Activated T-cell treated with anti-CD3 and anti-CD28 coated beads, Interleukin-2, amount 50 U/mL, for 24 hours (primary cell): ENCODE data around the gene RBSN.

Experiments
- DNase-seq: peaks from one replicate; pipeline ENCODE4 v3.0.0-alpha.2; 2020
- H3K27ac Mint-ChIP-seq: 2 replicates; pipeline ENCODE4 v1.8.0; 2020; ENCODE audit warnings: mild to moderate bottlenecking, mixed read lengths
- H3K27me3 Mint-ChIP-seq: 2 replicates; pipeline ENCODE4 v1.8.0; 2020; ENCODE audit warnings: mixed read lengths
- H3K36me3 Mint-ChIP-seq: 2 replicates; pipeline ENCODE4 v1.8.0; 2020; ENCODE audit warnings: low read depth, mixed read lengths
- H3K4me1 Mint-ChIP-seq: 2 replicates; pipeline ENCODE4 v1.8.0; 2020; ENCODE audit warnings: low read depth, mixed read lengths
- H3K4me3 Mint-ChIP-seq: 2 replicates; pipeline ENCODE4 v1.8.0; 2020; ENCODE audit warnings: mild to moderate bottlenecking, moderate library complexity, mixed read lengths
- H3K9me3 Mint-ChIP-seq: 2 replicates; pipeline ENCODE4 v1.8.0; 2020; ENCODE audit warnings: mixed read lengths

The RBSN gene

GRCh38 chr3:15083252-15083651 lies 15.7 kb downstream of the RBSN start:
- Mint-ChIP-seq H3K27ac (no peak overlapping the region), H3K36me3 (peaks cover 91% of the 10 kb centered on the region), H3K4me3 (no peak overlapping the region), H3K9me3 (no peaks in the 10 kb centered on the region), H3K27me3 (no peaks in the 10 kb centered on the region), H3K4me1 (peaks cover 3% of the 10 kb centered on the region)
- DNase-seq = no peak

DNA sequence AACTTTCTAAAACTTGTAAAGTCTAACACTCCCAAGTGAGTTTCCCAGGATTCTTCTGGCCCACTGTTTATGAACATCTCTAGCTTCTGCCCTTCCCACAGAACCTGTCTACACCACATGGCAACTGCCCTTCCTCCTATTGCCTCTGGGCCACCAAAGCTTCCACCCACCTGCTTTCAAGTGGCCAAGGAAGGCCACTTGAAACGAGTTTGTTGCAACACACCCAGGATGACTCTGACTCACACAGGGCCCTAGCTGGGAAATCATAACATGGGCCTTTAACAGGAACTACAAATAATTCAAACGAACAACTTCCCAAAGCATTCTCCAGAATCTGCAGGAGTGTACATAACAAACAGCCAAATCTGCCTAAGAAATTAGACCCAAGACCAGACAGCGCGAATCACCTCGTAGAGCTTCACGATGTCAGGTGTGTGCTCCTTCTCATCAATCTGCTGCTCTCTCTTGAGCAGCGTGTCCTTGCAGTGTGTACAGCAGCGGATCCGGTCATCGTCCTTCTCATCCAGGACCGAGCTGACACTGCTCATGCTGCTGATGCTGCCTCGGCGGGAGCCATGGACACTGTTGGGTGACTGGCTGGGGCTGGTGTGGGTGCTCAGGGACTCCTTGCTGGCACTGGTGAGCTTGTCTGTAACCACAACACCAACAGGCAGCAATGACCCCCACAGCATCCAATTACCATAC lies 16.8 kb downstream of the RBSN start:
- Mint-ChIP-seq H3K4me3 (no peak overlapping the region), H3K4me1 (peaks cover 3% of the 10 kb centered on the region), H3K36me3 (peaks cover 94% of the 10 kb centered on the region), H3K27me3 (no peaks in the 10 kb centered on the region), H3K9me3 (no peaks in the 10 kb centered on the region), H3K27ac (peak overlapping the region; percentile 37)
- no peak for DNase-seq

- Mint-ChIP-seq H3K4me1 (peaks cover 3% of the 10 kb centered on the region), H3K27me3 (no peaks in the 10 kb centered on the region), H3K36me3 (peaks cover 94% of the 10 kb centered on the region)
Observed at GRCh38 chr3:15079091-15079490, 19.9 kb downstream of the RBSN start.

GRCh38 chr3:15074500-15074899 lies 24.4 kb downstream of the RBSN start:
- no peaks in the 10 kb centered on the region for H3K27me3 Mint-ChIP-seq
- H3K36me3 Mint-ChIP-seq = peaks cover 84% of the 10 kb centered on the region
- H3K27ac Mint-ChIP-seq = no peak overlapping the region
- H3K4me3 Mint-ChIP-seq = no peak overlapping the region
- no peaks in the 10 kb centered on the region for H3K9me3 Mint-ChIP-seq
- DNase-seq = no peak
- peaks cover 5% of the 10 kb centered on the region for H3K4me1 Mint-ChIP-seq

More at GRCh38 chr3:15079091-15079490, 19.9 kb downstream of the RBSN start:
- H3K4me3 Mint-ChIP-seq = no peak overlapping the region
- H3K27ac Mint-ChIP-seq = no peak overlapping the region
- no peaks in the 10 kb centered on the region for H3K9me3 Mint-ChIP-seq
- DNase-seq = no peak

- Mint-ChIP-seq H3K27me3 (no peaks in the 10 kb centered on the region), H3K36me3 (peaks cover 59% of the 10 kb centered on the region), H3K9me3 (no peaks in the 10 kb centered on the region), H3K4me1 (peaks cover 5% of the 10 kb centered on the region), H3K4me3 (no peak overlapping the region), H3K27ac (no peak overlapping the region)
- DNase-seq = no peak
Observed at GRCh38 chr3:15071699-15072098, 27.2 kb downstream of the RBSN start.

DNA sequence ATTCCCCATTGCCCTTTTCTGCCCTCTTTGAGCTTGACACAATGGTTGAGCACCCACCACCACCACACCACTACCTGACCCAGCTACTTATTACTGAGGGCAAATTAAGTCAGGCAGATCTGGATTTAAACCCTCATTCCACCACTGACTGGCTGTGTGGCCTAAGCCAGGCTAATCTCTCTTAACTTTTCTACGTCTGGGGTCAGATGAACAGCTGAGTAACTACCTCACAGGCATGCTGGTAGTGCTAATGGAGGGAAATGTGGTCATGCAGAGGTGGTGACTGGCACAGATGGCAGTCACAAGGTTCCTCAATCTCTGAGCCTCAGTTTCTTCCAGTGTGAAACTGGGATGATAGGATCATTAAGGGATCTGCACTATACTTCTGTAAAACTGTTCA lies 29.5 kb downstream of the RBSN start:
- no peak overlapping the region for H3K4me3 Mint-ChIP-seq
- H3K4me1 Mint-ChIP-seq = peaks cover 13% of the 10 kb centered on the region
- peaks cover 43% of the 10 kb centered on the region for H3K36me3 Mint-ChIP-seq
- H3K27ac Mint-ChIP-seq = no peak overlapping the region
- DNase-seq = no peak
- no peaks in the 10 kb centered on the region for H3K27me3 Mint-ChIP-seq
- H3K9me3 Mint-ChIP-seq = no peaks in the 10 kb centered on the region

DNA sequence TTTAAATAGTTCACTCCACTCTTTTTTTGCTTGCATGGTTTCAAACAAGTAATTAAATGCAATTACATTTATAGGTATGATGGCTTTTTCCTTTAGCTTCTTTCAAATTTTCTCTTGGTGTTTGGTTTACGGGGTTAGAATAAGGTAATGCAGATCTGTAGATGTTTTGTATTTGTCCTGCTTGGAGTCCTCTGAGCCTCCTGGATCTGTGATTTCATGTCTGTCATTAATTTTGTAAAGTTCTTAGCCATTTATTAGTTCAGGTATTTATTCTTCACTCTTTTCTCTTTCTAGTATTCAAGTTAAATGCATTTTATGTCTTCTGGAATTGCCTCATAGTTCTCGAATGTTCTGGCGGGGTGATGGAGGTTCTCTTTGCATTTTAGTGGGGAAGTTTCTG lies 32.5 kb downstream of the RBSN start:
- H3K27ac Mint-ChIP-seq = no peak overlapping the region
- no peaks in the 10 kb centered on the region for H3K9me3 Mint-ChIP-seq
- no peak overlapping the region for H3K4me3 Mint-ChIP-seq

GRCh38 chr3:15065550-15066007 lies 33.4 kb downstream of the RBSN start:
- Mint-ChIP-seq H3K4me3 (peak overlapping the region; percentile 98), H3K27ac (peak overlapping the region; percentile 99), H3K4me1 (peaks cover 30% of the 10 kb centered on the region)

More for the DNA sequence above, 32.5 kb downstream of the RBSN start:
- DNase-seq = no peak
- H3K27me3 Mint-ChIP-seq = no peaks in the 10 kb centered on the region
- peaks cover 26% of the 10 kb centered on the region for H3K4me1 Mint-ChIP-seq
- peaks cover 34% of the 10 kb centered on the region for H3K36me3 Mint-ChIP-seq

DNA sequence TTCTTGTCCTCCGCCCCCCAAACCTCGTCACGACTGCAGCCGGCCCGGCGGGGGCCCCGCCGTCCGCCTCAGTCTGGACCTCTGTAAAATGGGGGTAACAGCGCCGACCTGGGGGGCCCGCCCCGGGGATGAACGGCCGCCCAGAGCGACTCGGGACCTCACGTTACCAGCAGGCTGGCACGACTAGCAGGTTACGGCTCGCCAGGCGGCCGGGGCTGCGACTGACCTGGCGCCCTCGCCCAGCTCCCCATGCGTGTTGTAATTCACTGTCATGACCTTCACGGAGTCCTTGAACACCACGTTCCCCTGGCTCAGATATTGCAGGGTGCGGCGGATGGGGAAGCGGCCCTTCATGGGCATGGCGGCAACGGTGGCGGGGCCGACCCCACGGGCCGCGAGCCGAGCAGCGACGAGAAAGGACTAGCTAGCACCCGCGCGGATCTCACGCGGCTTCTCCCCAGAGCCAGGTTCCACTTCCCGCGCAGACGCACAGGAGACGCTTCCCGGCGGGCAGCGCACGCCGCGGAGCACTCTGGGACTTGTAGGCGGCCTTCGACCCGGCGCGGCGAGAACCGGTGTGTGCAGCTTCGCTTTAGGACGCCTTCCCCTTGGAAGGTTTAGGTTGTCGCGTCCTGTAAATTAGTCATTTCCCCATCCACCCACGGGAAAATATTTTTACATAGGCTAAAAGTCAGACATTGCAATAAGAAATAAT lies 34.0 kb downstream of the RBSN start, which contains the start of gene MRPS25:
TSS of gene MRPS25 (minus strand) at position 481 of the 715 bp plus-strand sequence. CDS start at position 360, 121 bp downstream.
- DNase-seq = peak; percentile 91
- Mint-ChIP-seq H3K36me3 (peaks cover 32% of the 10 kb centered on the region), H3K27ac (peak within 1 kb of the TSS; percentile 99), H3K4me1 (peaks cover 28% of the 10 kb centered on the region), H3K9me3 (no peaks in the 10 kb centered on the region), H3K4me3 (peak within 1 kb of the TSS; percentile 98), H3K27me3 (no peaks in the 10 kb centered on the region)

More at GRCh38 chr3:15065550-15066007, 33.4 kb downstream of the RBSN start:
- DNase-seq = no peak
- Mint-ChIP-seq H3K9me3 (no peaks in the 10 kb centered on the region), H3K36me3 (peaks cover 36% of the 10 kb centered on the region), H3K27me3 (no peaks in the 10 kb centered on the region)

- peak overlapping the region; percentile 98 for H3K4me3 Mint-ChIP-seq
- peaks cover 33% of the 10 kb centered on the region for H3K4me1 Mint-ChIP-seq
- H3K9me3 Mint-ChIP-seq = no peaks in the 10 kb centered on the region
- H3K27me3 Mint-ChIP-seq = no peaks in the 10 kb centered on the region
- H3K36me3 Mint-ChIP-seq = peaks cover 38% of the 10 kb centered on the region
- peak overlapping the region; percentile 99 for H3K27ac Mint-ChIP-seq
- no peak for DNase-seq
Observed at GRCh38 chr3:15064299-15064834, 34.6 kb downstream of the RBSN start.

DNA sequence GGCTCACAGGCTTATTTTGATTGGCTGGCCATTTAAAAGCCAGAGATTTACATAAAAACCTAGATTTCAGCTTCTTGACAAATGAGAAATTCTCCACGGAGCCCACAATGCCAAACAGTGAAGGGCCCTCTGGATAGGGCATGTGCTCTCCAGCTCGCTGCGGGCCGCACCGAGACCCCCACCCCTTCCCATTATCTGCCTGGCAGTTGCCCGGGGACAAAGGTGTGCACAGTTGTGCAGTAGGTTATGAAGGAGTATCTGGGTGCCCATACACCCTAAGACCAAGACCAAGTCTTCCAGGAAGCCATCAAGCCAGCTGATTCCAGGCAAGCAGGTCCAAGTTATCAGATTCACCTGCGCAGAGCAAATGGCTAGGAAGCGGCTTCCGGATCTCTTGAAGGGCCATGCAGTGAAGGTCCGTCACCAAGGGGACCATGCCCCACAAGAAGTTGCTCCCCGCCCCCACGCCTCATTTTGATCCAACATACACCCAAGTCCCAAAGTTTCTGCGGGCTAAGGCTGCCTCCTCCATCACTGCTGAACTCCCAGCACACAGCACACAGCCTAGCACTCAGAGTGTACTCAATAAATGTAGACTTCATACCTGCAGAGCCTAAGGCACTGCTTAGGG lies 35.2 kb downstream of the RBSN start:
- Mint-ChIP-seq H3K9me3 (no peaks in the 10 kb centered on the region), H3K36me3 (peaks cover 44% of the 10 kb centered on the region), H3K27ac (peak overlapping the region; percentile 99), H3K4me1 (peaks cover 33% of the 10 kb centered on the region), H3K4me3 (peak overlapping the region; percentile 98), H3K27me3 (no peaks in the 10 kb centered on the region)
- no peak for DNase-seq

DNA sequence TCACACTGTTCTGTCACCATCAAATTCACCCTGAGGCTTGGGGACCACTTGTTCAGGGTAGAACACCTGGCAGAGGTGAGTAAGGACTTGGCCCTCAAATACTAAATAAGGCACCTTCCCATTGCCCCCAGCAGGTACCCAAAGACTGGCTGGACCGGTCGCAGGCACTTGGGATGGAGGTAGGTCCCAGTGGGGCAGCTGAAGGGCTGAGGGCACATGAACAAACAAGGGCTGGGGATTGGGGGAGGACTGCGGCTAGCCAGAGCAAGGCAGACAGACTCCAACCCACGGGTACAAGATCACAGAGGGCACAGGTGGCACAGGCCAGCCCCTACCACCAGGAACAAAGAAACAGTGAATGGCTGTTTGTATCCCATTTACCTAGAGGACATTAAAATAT lies 35.7 kb downstream of the RBSN start:
- peak overlapping the region; percentile 99 for H3K27ac Mint-ChIP-seq
- no peaks in the 10 kb centered on the region for H3K27me3 Mint-ChIP-seq
- no peaks in the 10 kb centered on the region for H3K9me3 Mint-ChIP-seq
- H3K4me3 Mint-ChIP-seq = peak overlapping the region; percentile 98
- peaks cover 50% of the 10 kb centered on the region for H3K36me3 Mint-ChIP-seq
- DNase-seq = no peak
- H3K4me1 Mint-ChIP-seq = peaks cover 37% of the 10 kb centered on the region

GRCh38 chr3:15060029-15060428 lies 38.9 kb downstream of the RBSN start:
- no peak overlapping the region for H3K4me3 Mint-ChIP-seq
- H3K4me1 Mint-ChIP-seq = peaks cover 54% of the 10 kb centered on the region
- no peaks in the 10 kb centered on the region for H3K27me3 Mint-ChIP-seq
- H3K36me3 Mint-ChIP-seq = peaks cover 80% of the 10 kb centered on the region
- peak overlapping the region; percentile 60 for H3K27ac Mint-ChIP-seq
- DNase-seq = no peak
- H3K9me3 Mint-ChIP-seq = no peaks in the 10 kb centered on the region

GRCh38 chr3:15056676-15057404 lies 42.1 kb downstream of the RBSN start:
- Mint-ChIP-seq H3K9me3 (no peaks in the 10 kb centered on the region), H3K4me1 (peaks cover 63% of the 10 kb centered on the region), H3K36me3 (peaks cover 91% of the 10 kb centered on the region), H3K27ac (no peak overlapping the region), H3K4me3 (no peak overlapping the region), H3K27me3 (no peaks in the 10 kb centered on the region)
- no peak for DNase-seq
